ENCODE results near the gene B3GALNT2.

Gene B3GALNT2

DNA sequence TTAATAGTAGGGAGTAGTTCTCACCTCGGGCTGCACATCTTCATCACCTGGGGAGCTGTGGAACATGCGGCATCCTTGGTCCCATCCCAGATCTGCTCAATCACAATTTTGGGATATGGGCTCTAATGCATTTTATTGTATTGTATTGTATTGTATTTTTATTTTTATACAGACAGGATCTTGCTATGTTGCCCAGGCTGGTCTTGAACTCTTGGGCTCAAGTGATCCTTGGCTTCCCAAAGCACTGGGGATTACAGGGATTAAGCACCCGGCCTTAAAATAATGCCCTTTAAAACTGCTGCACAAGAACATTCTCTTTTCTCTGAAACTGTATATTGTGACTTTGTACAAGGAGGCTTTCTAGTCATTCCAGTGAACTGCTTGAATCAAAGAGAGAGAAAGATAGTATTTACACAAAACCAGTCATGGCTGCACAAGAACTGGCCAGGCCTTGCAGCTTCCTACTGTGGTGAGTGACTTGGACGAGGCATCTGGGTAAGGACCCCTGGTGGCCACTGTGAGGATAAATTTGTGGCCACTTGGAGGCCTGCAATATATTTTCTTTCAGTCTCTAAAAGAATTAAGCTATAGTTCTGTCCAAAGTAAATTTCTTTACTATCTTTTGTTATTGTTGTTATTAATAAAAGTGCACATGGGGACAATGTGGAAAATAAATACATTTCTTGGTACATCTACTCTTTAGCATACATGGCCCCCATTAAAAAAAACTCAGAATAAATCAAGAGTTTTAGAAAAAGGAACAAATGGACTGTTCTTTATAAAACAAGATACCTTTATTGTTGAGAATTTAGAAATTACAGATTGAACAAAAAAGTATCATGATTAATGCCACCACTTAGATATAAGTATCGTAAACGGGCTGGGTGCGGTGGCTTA lies 89.0 kb downstream of the B3GALNT2 start:
- in situ Hi-C loops (cut with HindIII; ENCODE audit: low sequenced_read_pairs), result no loop called here
- no peak overlapping the region for H3K4me3 ChIP-seq (ENCODE audit: low read depth, low read length)
- TF ChIP-seq, protein P1, sequence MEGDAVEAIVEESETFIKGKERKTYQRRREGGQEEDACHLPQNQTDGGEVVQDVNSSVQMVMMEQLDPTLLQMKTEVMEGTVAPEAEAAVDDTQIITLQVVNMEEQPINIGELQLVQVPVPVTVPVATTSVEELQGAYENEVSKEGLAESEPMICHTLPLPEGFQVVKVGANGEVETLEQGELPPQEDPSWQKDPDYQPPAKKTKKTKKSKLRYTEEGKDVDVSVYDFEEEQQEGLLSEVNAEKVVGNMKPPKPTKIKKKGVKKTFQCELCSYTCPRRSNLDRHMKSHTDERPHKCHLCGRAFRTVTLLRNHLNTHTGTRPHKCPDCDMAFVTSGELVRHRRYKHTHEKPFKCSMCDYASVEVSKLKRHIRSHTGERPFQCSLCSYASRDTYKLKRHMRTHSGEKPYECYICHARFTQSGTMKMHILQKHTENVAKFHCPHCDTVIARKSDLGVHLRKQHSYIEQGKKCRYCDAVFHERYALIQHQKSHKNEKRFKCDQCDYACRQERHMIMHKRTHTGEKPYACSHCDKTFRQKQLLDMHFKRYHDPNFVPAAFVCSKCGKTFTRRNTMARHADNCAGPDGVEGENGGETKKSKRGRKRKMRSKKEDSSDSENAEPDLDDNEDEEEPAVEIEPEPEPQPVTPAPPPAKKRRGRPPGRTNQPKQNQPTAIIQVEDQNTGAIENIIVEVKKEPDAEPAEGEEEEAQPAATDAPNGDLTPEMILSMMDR (IDR thresholded peaks at IDR 0.05; ENCODE audit: low read depth, low read length, missing control alignments), result peak; percentile 78
- DNase-seq (ENCODE audit: low read depth), result peak; percentile 75

- no peak overlapping the region for H3K4me3 ChIP-seq (ENCODE audit: low read depth, low read length)
- no peak for DNase-seq (ENCODE audit: low read depth)
- TF ChIP-seq, protein P1 (IDR thresholded peaks at IDR 0.05; ENCODE audit: low read depth, low read length, missing control alignments), result no peak
- in situ Hi-C loops (cut with HindIII; ENCODE audit: low sequenced_read_pairs), result no loop called here
Observed at GRCh38 chr1:235411489-235412486, 92.5 kb downstream of the B3GALNT2 start.

- in situ Hi-C loops (cut with HindIII; ENCODE audit: low sequenced_read_pairs), result no loop called here
- TF ChIP-seq, protein P1 (IDR thresholded peaks at IDR 0.05; ENCODE audit: low read depth, low read length, missing control alignments), result no peak
- DNase-seq (ENCODE audit: low read depth), result no peak
- H3K4me3 ChIP-seq (ENCODE audit: low read depth, low read length), result no peak overlapping the region
Observed at GRCh38 chr1:235410467-235410866, 93.8 kb downstream of the B3GALNT2 start.

DNA sequence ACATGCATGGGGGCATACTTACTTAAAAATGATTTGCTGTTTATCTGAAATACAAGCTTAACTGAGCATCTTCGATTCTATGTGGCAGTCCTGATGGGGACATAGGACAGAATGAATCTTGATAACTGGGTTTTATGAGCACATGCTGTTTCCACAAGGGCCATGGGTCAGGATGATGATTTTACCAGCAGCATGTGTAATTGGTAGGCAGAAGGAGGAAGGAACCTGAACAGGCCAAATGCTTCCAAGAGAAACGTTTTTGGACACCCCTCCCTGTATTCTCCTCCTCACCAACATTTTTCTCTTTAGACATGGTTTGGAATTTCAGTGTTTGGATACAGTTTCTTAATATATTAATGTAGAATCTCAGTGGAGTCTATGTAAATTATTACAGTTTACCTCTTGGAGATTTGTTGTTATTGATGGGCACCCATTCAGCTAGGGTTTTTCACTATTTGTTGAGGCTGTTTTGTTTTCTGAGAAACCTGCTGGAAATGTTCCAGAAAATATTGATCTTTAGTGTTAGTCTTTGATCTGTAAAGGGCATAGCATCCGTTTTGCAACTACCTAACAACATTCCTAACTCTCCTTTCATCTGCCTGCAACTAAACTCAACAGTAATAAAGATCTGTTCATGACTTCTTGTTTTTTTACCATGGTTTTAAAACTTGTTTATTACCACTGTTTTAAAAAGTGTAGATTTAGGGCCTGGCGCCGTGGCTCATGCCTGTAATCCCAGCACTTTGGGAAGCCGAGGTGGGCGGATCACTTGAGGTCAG lies 95.0 kb downstream of the B3GALNT2 start:
- no peak overlapping the region for H3K4me3 ChIP-seq (ENCODE audit: low read depth, low read length)
- in situ Hi-C loops (cut with HindIII; ENCODE audit: low sequenced_read_pairs), result no loop called here
- TF ChIP-seq, protein P1 (IDR thresholded peaks at IDR 0.05; ENCODE audit: low read depth, low read length, missing control alignments), result no peak
- no peak for DNase-seq (ENCODE audit: low read depth)

DNA sequence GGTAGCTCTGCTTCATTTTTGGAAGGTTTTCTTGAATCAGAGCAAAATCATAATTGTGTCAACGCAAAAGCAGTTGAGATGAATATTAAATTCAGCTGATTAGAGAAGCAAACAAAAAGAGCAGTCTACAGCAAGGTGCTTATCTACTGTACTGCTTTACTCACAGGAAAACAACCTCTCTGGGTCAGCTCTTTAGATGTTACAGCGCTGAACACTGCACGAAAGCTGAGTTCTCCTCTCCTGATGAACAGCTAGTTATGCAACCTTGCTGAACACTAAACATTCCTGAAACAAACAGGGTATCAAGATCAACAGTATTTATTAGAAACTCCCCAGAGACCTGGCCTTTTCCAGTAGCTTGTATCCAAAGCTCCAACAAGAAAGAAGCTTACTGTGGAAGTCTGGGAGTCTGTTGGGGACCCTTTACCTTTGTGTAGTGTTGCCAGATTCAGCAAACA lies 95.7 kb downstream of the B3GALNT2 start:
- TF ChIP-seq, protein P1 (IDR thresholded peaks at IDR 0.05; ENCODE audit: low read depth, low read length, missing control alignments), result no peak
- DNase-seq (ENCODE audit: low read depth), result no peak
- in situ Hi-C loops (cut with HindIII; ENCODE audit: low sequenced_read_pairs), result no loop called here
- H3K4me3 ChIP-seq (ENCODE audit: low read depth, low read length), result no peak overlapping the region
